ENCODE results near the gene CYP4F11.

Gene CYP4F11

DNA sequence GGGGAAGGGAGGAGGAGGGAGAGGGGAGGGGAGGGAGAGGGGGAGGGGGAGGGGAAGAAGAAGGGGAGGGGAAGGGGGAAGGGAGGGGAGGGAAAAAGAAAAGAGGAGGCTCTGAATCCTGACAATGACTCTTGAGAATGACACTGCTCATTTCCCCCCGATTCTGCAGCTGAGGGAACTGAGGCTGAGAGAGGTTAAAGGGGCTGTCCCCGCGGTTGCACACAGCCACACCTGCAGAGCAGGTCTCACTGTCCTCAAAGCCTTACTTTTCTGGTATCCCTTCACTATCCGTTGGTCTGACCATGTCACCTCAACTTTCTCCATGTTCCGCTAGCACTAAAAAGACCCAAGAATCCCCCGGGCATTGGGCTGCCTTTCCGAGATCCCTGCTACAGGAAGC, 71.9 kb downstream of the CYP4F11 start:
- Histone ChIP-seq H3K4me1 (ENCODE audit: control insufficient read depth, insufficient read depth, low read length) (no peaks in the 10 kb centered on the region), H3K27ac (ENCODE audit: low read length) (no peak overlapping the region), H3K27me3 (ENCODE audit: control insufficient read depth, insufficient read depth, low read length) (no peaks in the 10 kb centered on the region), H3K4me3 (ENCODE audit: low read length) (no peak overlapping the region), H3K36me3 (ENCODE audit: control insufficient read depth, insufficient read depth, low read length) (no peaks in the 10 kb centered on the region), H3K9me3 (ENCODE audit: control insufficient read depth, insufficient read depth, low read length) (peaks cover 14% of the 10 kb centered on the region)
- WGBS (ENCODE audit: insufficient coverage, insufficient read length), result no CpG with 5 or more reads among the region's 7 CpGs
- DNase-seq (ENCODE audit: low read depth, low spot score), result no peak
